SK-N-SH treated with all-trans-retinoic acid at 6 μM for 48 hours (cell line): ENCODE results near the gene AKR1C2.
"Not testable (repeated sequence)": the region's sequence is repeated elsewhere in the genome, so short reads cannot be mapped to it uniquely, and the experiment has no call there.

Experiments used
- ATAC-seq: fragments of 200-7000 bp; cut with Tn5 transposase; 3 replicates; pipeline ENCODE4 v1.9.1; 2020; ENCODE audit warnings: mild to moderate bottlenecking, moderate library complexity
- ARNTL ChIP-seq: fragments of 450-650 bp; formaldehyde crosslinking; IDR thresholded peaks from 2 replicates; pipeline ENCODE4 v1.5.0; 2020; ENCODE audit warnings: low read depth, mild to moderate bottlenecking, moderate library complexity, borderline replicate concordance
- BACH2 ChIP-seq: fragments of 250-450 bp; sonication (Bioruptor Pico); IDR thresholded peaks from 2 replicates; pipeline ENCODE4 v1.9.0; 2021; ENCODE audit warnings: mild to moderate bottlenecking, borderline replicate concordance
- CREB5 ChIP-seq: fragments of 250-450 bp; sonication (Bioruptor Pico); IDR thresholded peaks from 2 replicates; pipeline ENCODE4 v1.5.1; 2020; ENCODE audit warnings: low read depth, mild to moderate bottlenecking, moderate library complexity
- CSDC2 ChIP-seq: fragments of 250-450 bp; sonication (Bioruptor Pico); IDR thresholded peaks from 2 replicates; pipeline ENCODE4 v1.5.0; 2020; ENCODE audit warnings: mild to moderate bottlenecking, moderate library complexity
- CSRNP3 ChIP-seq: fragments of 250-450 bp; sonication (Bioruptor Pico); IDR thresholded peaks from 2 replicates; pipeline ENCODE4 v1.5.1; 2021; ENCODE audit warnings: mild to moderate bottlenecking, moderate library complexity
- ESRRG ChIP-seq: fragments of 250-450 bp; sonication (Bioruptor Pico); IDR thresholded peaks from 2 replicates; pipeline ENCODE4 v1.6.1; 2021; ENCODE audit warnings: mild to moderate bottlenecking
- GLIS3 ChIP-seq: fragments of 250-450 bp; sonication (Bioruptor Pico); IDR thresholded peaks from 2 replicates; pipeline ENCODE4 v1.5.0; 2020; ENCODE audit warnings: mild to moderate bottlenecking, moderate library complexity
- OSR1 ChIP-seq: fragments of 250-450 bp; sonication (Bioruptor Pico); IDR thresholded peaks from 2 replicates; pipeline ENCODE4 v1.8.0; 2022; ENCODE audit warnings: moderate library complexity, mild to moderate bottlenecking, inconsistent platforms
- PATZ1 ChIP-seq: fragments of 250-450 bp; sonication (Bioruptor Pico); IDR thresholded peaks from 2 replicates; pipeline ENCODE4 v1.8.0; 2020; ENCODE audit warnings: mild to moderate bottlenecking, moderate library complexity, borderline replicate concordance
- POU6F1 ChIP-seq: fragments of 250-450 bp; sonication (Bioruptor Pico); IDR thresholded peaks from 2 replicates; pipeline ENCODE4 v1.8.0; 2021; ENCODE audit warnings: low read depth, mild to moderate bottlenecking, moderate library complexity, borderline replicate concordance
- RARB ChIP-seq: fragments of 250-450 bp; sonication (Bioruptor Pico); IDR thresholded peaks from 2 replicates; pipeline ENCODE4 v1.8.0; 2021; ENCODE audit warnings: mild to moderate bottlenecking, moderate library complexity
- SNAI2 ChIP-seq: fragments of 250-450 bp; sonication (Bioruptor Pico); IDR thresholded peaks from 2 replicates; pipeline ENCODE4 v1.5.0; 2020; ENCODE audit warnings: mild to moderate bottlenecking, moderate library complexity
- TOX ChIP-seq: fragments of 250-450 bp; sonication (Bioruptor Pico); IDR thresholded peaks from 2 replicates; pipeline ENCODE4 v1.8.0; 2021; ENCODE audit warnings: mild to moderate bottlenecking, moderate library complexity, borderline replicate concordance
- ZC3H10 ChIP-seq: fragments of 250-450 bp; sonication (Bioruptor Pico); IDR thresholded peaks from 2 replicates; pipeline ENCODE4 v1.5.1; 2021; ENCODE audit warnings: mild to moderate bottlenecking, moderate library complexity
- ZFP3 ChIP-seq: fragments of 250-450 bp; sonication (Bioruptor Pico); IDR thresholded peaks from 2 replicates; pipeline ENCODE4 v1.5.0; 2020; ENCODE audit warnings: mild to moderate bottlenecking, moderate library complexity
- ZFP30 ChIP-seq: fragments of 450-650 bp; formaldehyde crosslinking; IDR thresholded peaks from 2 replicates; pipeline ENCODE4 v1.5.0; 2022; ENCODE audit warnings: mild to moderate bottlenecking, moderate library complexity
- ZNF565 ChIP-seq: fragments of 450-650 bp; formaldehyde crosslinking; conservative IDR thresholded peaks from 2 replicates; pipeline ENCODE4 v1.5.0; 2020; ENCODE audit warnings: low read depth, mild to moderate bottlenecking, moderate library complexity
- ZNF70 ChIP-seq: fragments of 450-650 bp; formaldehyde crosslinking; IDR thresholded peaks from 2 replicates; pipeline ENCODE4 v1.5.0; 2020; ENCODE audit warnings: mild to moderate bottlenecking, moderate library complexity

AKR1C2 gene

GRCh38 chr10:5003127-5004029 lies at the start of gene AKR1C2:
Gene AKR1C2, minus strand, starts transcription at chr10:5003857. Its CDS starts 22 bp downstream, at chr10:5003835.
- peak; percentile 96 for ATAC-seq

GRCh38 chr10:5052951-5053500 lies 49.4 kb upstream of the AKR1C2 start:
- not testable (repeated sequence) for ATAC-seq

DNA sequence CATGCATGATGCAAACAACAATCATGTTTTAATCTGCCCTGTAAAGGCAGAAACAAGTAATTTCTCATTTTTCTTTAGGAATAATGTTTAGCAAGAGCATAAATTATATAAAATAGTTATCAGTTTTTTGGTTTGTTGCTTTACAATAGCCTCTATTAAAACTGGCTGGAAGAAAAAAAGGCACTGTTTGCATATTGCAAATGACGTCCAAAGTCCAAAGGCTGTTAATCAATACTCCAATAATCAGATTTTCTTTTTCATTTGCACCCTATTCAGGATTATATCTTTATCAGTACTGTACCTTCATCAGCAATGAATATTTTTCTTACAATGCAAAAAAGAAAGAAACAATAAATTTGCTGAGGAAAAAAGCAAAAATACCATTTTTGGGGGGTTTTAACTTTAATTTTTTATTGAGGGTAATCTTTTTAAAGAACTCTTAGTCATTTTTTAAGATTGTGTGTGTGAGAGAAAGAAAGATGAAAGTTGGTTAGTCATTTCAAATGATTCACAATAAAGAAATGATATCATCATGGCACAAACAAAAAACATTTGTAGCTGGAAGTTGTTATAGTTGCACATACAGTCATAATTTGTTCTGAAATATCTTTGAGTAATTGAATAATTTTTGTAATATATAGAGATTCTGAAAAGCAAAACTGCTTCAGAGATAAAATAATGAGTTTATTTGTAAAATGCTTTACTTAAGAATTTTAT lies 44.4 kb upstream of the AKR1C2 start:
- no peak for ATAC-seq
- TF ChIP-seq OSR1 (CRISPR knock-in tag): no peak
- no peak for TF ChIP-seq ZNF565 (CRISPR knock-in tag)
- no peak for TF ChIP-seq BACH2 (CRISPR knock-in tag)
- TF ChIP-seq ZC3H10 (CRISPR knock-in tag): no peak
- no peak for TF ChIP-seq CREB5
- no peak for TF ChIP-seq TOX (CRISPR knock-in tag)
- TF ChIP-seq ZFP3 (CRISPR knock-in tag): no peak
- TF ChIP-seq ARNTL (CRISPR knock-in tag): no peak
- TF ChIP-seq SNAI2 (CRISPR knock-in tag): no peak

DNA sequence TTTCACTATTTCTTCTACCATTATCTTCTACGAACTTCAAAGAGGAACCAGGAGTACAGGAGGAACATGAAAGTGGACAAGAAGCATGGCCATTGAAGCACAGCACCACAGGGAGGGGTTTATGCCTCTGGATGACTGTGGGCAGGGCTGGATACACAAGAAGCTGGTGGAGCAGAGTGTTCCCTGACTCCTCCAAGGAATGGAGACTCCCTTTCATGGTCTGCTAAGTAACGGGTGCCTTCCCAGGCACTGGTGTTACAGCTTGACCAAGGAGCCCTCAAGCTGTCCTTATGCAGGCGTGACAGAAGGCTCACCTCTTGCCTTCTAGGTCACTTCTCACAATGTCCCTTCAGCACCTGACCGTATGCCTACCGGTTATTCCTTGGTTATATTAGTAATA lies 43.4 kb upstream of the AKR1C2 start:
- not testable (repeated sequence) for ATAC-seq

DNA sequence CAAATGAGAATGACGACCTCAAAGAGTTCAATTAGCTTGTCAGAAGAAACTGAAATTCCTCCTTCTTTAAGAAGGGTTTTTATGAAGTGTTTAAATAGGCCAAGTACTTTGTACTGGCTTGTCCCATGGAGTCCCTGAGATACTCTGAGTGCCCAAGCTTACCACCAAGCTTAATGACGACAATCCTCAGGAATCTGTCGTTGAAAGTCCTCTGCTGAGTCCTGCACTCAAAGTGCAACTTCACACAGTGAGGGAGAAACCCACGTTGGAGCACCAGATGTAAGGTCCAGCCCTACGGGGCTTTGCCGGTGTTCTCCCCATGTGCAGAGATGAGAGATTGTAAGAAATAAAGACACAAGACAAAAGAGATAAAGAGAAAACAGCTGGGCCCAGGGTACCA lies 42.8 kb upstream of the AKR1C2 start:
- ATAC-seq: no peak
- no peak for TF ChIP-seq ARNTL (CRISPR knock-in tag)
- TF ChIP-seq CSDC2 (CRISPR knock-in tag): no peak
- TF ChIP-seq BACH2 (CRISPR knock-in tag): no peak
- TF ChIP-seq, all 23 proteins: peak for 0

DNA sequence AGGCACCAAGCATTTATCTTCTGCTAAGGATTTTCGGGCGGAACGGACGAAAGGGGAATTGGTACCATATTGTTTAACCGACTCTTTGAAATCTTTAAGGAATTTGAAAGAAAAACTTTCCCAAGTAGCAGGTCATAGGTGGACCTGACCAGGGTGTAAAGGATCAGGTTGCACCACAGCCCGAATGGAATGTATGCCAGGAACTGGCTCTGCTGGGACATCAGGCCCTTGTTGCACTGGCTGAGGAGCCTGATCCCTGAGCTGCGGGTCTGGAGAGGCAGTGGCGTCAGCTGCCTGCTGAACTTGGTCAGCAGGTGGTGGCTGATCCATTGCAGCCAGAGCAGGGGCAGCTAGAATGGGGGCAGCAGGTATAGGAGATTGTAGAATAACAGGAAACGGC lies 41.4 kb upstream of the AKR1C2 start:
- no peak for TF ChIP-seq ZNF70 (CRISPR knock-in tag)
- no peak for TF ChIP-seq CSRNP3 (CRISPR knock-in tag)
- no peak for TF ChIP-seq BACH2 (CRISPR knock-in tag)
- TF ChIP-seq GLIS3: no peak
- TF ChIP-seq ZFP3 (CRISPR knock-in tag): no peak
- TF ChIP-seq RARB (CRISPR knock-in tag): no peak
- no peak for TF ChIP-seq ZNF565 (CRISPR knock-in tag)
- TF ChIP-seq OSR1 (CRISPR knock-in tag): no peak
- TF ChIP-seq ESRRG (CRISPR knock-in tag): no peak
- TF ChIP-seq TOX (CRISPR knock-in tag): no peak
- TF ChIP-seq PATZ1 (CRISPR knock-in tag): no peak
- no peak for TF ChIP-seq ZFP30 (CRISPR knock-in tag)
- no peak for TF ChIP-seq POU6F1 (CRISPR knock-in tag)
- no peak for ATAC-seq
